Type B pancreatic cell (in vitro differentiated cells): ENCODE data around the gene SCLY. TPM values are rescaled to one million over a fixed set of nuclear protein-coding genes. Genes with fewer than 3 reads are reported as not detected.

Experiments
- DNase-seq: peaks from one replicate; pipeline ENCODE4 v3.0.0; 2021; ENCODE audit warnings: mixed read lengths; ENCODE audit not compliant: unreplicated experiment; ENCODE audit errors: extremely low spot score
- H3K27ac Mint-ChIP-seq: 2 replicates; pipeline ENCODE4 v1.8.0; 2021; ENCODE audit warnings: mild to moderate bottlenecking, mixed read lengths
- H3K27me3 Mint-ChIP-seq: 2 replicates; pipeline ENCODE4 v1.8.0; 2021; ENCODE audit warnings: mixed read lengths
- H3K36me3 Mint-ChIP-seq: 2 replicates; pipeline ENCODE4 v1.8.0; 2021; ENCODE audit warnings: mixed read lengths
- H3K4me1 Mint-ChIP-seq: one replicate; pipeline ENCODE4 v1.8.0; 2021; ENCODE audit warnings: mixed read lengths; ENCODE audit not compliant: unreplicated experiment
- H3K4me3 Mint-ChIP-seq: 2 replicates; pipeline ENCODE4 v1.8.0; 2021; ENCODE audit warnings: mild to moderate bottlenecking, mixed read lengths
- H3K9me3 Mint-ChIP-seq: 2 replicates; pipeline ENCODE4 v1.8.0; 2021; ENCODE audit warnings: mixed read lengths
- total RNA-seq: library from RNA; stranded (reverse); gene quantifications from 2 replicates; pipeline ENCODE4 v1.2.1, GENCODE V29; 2021; ENCODE audit warnings: low replicate concordance
- TF ChIP-seq, protein P1 (sequence below): fragments of 200-600 bp; sonication (generic); conservative IDR thresholded peaks from 2 replicates; pipeline ENCODE4 v1.5.0; 2021; ENCODE audit warnings: antibody characterized with exemption, mild to moderate bottlenecking

Gene SCLY
- total RNA-seq, 1 donor from 2014 or later: 34.5 TPM

DNA sequence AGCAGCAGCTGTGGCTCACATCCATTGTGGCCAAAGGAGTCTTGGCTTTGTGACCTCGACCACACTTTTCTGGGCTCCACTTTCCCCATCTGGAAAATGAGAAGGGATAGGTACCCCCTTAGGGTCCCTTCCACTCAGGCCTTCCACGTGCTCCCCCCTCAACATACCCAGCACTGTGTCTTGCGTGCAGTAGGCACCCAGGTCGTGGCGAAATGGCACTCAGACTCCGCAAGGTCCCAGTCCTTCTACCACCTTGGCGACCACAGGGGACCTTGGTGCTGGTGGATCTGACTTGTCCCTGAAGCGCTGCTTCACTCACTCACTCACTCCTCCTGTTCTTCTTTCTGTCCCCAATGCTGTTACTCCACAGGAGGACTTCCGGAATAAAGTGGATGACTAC, 19.9 kb upstream of the SCLY start:
- H3K27me3 Mint-ChIP-seq: no peaks in the 10 kb centered on the region
- H3K4me3 Mint-ChIP-seq: no peak overlapping the region
- no peaks in the 10 kb centered on the region for H3K4me1 Mint-ChIP-seq
- no peak overlapping the region for H3K27ac Mint-ChIP-seq
- peaks cover 3% of the 10 kb centered on the region for H3K36me3 Mint-ChIP-seq
- TF ChIP-seq, protein P1, sequence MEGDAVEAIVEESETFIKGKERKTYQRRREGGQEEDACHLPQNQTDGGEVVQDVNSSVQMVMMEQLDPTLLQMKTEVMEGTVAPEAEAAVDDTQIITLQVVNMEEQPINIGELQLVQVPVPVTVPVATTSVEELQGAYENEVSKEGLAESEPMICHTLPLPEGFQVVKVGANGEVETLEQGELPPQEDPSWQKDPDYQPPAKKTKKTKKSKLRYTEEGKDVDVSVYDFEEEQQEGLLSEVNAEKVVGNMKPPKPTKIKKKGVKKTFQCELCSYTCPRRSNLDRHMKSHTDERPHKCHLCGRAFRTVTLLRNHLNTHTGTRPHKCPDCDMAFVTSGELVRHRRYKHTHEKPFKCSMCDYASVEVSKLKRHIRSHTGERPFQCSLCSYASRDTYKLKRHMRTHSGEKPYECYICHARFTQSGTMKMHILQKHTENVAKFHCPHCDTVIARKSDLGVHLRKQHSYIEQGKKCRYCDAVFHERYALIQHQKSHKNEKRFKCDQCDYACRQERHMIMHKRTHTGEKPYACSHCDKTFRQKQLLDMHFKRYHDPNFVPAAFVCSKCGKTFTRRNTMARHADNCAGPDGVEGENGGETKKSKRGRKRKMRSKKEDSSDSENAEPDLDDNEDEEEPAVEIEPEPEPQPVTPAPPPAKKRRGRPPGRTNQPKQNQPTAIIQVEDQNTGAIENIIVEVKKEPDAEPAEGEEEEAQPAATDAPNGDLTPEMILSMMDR: no peak
- DNase-seq: no peak
- no peaks in the 10 kb centered on the region for H3K9me3 Mint-ChIP-seq

- TF ChIP-seq, protein P1: no peak
- Mint-ChIP-seq H3K4me3 (no peak overlapping the region), H3K36me3 (peaks cover 4% of the 10 kb centered on the region), H3K4me1 (no peaks in the 10 kb centered on the region), H3K27me3 (no peaks in the 10 kb centered on the region), H3K27ac (no peak overlapping the region), H3K9me3 (no peaks in the 10 kb centered on the region)
- DNase-seq: no peak
Measured at GRCh38 chr2:238042090-238042489, 18.7 kb upstream of the SCLY start.

- Mint-ChIP-seq H3K9me3 (no peaks in the 10 kb centered on the region), H3K27me3 (no peaks in the 10 kb centered on the region), H3K36me3 (peaks cover 4% of the 10 kb centered on the region), H3K4me1 (no peaks in the 10 kb centered on the region), H3K4me3 (no peak overlapping the region), H3K27ac (no peak overlapping the region)
- TF ChIP-seq, protein P1: no peak
- DNase-seq: no peak
Measured at GRCh38 chr2:238042849-238043584, 17.8 kb upstream of the SCLY start.

GRCh38 chr2:238043851-238044250, 16.9 kb upstream of the SCLY start:
- H3K27me3 Mint-ChIP-seq: no peaks in the 10 kb centered on the region
- no peaks in the 10 kb centered on the region for H3K9me3 Mint-ChIP-seq
- TF ChIP-seq, protein P1: no peak
- no peak overlapping the region for H3K4me3 Mint-ChIP-seq
- no peak for DNase-seq
- peaks cover 4% of the 10 kb centered on the region for H3K36me3 Mint-ChIP-seq
- no peak overlapping the region for H3K27ac Mint-ChIP-seq
- H3K4me1 Mint-ChIP-seq: no peaks in the 10 kb centered on the region

DNA sequence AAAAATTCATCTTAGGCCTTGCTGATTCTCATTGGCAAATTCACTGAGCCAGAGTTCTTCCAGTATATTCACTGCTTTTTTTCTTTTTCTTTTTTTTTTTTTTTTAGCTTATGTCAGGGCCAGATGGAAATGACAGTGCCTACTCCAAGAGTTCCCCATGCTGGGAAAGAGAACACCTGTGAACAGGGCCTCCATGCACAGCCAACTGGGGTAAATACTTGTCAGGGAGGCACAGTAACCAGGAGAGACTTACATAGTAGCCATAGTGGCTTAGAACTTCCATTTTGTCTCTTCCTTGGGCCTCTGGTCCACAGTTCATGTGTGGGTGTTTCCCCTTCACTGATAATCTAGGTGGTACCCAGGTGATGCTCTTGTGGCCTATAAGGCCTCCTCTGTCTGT, 15.2 kb upstream of the SCLY start:
- H3K27ac Mint-ChIP-seq: peak overlapping the region; percentile 15
- no peak for DNase-seq
- TF ChIP-seq, protein P1: no peak
- H3K9me3 Mint-ChIP-seq: no peaks in the 10 kb centered on the region
- peaks cover 4% of the 10 kb centered on the region for H3K36me3 Mint-ChIP-seq
- H3K4me1 Mint-ChIP-seq: no peaks in the 10 kb centered on the region
- H3K4me3 Mint-ChIP-seq: no peak overlapping the region
- no peaks in the 10 kb centered on the region for H3K27me3 Mint-ChIP-seq
